HG02970 (cell line): ENCODE measurements around the gene FKRP.
"Not testable (repeated sequence)": the region's sequence is repeated elsewhere in the genome, so short reads cannot be mapped to it uniquely, and the experiment has no call there.

Source experiments
- ATAC-seq: cut with Tn5 transposase; IDR thresholded peaks from one replicate; pipeline ENCODE4 v1.9.1; 2021; ENCODE audit warnings: mild to moderate bottlenecking, moderate library complexity, moderate number of reproducible peaks; ENCODE audit not compliant: unreplicated experiment, low FRiP score

The FKRP gene

GRCh38 chr19:46782355-46783019 lies 36.6 kb downstream of the FKRP start:
- ATAC-seq: no peak

GRCh38 chr19:46783670-46784069 lies 37.8 kb downstream of the FKRP start:
- no peak for ATAC-seq

GRCh38 chr19:46784262-46785053 lies 38.6 kb downstream of the FKRP start:
- no peak for ATAC-seq

DNA sequence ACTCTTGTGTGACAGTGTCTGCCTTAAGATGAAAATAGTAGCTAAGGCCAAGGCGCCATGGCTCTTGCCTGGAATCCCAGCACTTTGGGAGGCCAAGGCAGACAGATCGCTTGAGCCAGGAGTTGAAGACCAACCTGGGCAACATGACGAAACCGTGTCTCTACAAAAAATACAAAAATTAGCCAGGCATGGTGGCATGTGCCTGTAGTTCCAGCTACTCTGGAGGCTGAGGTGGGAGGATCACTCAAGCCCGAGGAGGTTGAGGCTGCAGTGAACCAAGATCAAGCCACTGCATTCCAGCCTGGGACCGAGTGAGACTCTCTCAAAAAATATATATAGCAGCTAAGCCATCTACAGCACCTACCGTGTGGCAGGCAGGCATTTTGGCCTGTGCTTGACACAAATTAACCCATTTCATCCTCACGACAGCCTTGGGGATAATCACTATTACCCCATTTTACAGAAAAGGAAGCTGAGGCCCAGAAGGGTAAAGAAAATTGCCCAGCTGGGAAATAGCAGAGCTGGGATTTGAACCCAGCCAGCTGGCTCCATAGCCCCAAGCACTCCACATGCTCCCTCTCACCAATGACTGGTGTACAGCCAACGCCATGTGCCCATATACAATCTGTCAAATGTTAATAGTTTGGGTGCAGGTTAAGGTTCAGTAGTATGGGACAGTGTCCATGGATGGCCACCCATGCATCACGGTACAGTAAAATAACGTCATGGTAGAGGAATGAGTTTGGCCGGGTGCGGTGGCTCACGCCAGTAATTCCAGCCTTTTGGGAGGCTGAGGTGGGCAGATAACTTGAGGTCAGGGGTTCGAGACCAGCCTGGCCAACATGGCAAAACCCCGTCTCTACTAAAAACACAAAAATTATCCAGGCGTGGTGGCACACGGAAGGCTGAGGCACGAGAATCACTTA lies 39.5 kb downstream of the FKRP start:
- ATAC-seq: no peak

GRCh38 chr19:46785980-46786235 lies 40.1 kb downstream of the FKRP start:
- ATAC-seq: no peak

DNA sequence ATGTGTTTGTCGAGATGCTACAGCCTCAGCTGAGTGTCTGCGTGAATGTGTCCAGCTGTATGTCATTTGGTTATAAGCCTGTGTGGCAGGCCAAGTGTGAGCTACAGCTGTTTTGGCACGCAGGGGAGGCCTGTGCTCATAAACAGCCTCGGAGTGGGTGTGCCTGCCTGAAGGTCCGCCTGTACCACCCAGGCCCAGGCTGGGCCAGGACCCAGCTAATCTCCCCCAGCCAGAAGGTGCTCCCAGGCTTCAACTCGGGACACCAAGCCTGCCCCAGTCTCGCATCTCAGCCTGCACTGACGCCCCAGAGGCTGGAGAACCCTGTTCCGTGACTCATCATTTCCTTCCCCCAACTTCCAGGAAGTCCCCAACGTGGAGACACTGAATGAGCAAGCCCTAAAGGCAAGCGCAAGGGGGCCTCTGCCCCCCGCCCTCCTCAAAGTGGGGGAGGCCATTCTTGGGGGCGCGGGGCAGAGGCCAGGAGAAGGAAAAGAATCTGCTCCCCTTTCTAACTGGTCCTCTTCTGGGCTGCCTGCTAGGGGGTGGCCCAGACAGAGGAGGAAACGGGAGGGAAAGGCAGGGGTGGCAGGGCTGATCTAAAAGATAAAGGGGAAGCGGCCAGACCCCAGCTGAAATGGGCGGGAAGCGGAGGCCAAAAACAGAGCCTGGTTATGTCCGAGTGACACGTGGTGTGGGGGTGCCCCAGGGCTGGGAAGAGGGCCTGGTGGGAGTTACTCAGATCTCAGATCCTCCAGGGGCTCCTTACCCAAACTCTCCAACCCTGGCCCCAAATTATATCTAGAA lies 40.6 kb downstream of the FKRP start:
- ATAC-seq: no peak

DNA sequence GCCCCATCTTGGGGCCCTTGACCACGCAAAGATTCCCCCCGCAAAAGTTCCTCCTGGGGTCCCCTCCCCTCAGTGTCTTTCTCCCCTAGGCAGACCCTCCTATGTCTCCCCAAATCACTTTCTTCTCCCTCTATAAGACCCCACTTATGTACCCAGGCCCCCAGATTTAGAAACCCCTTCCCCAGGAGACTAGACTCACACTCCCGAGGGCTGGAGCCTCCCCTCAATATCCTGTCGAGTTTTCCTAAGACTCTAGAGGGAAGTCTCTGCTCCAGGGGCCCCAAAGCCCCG lies 41.1 kb downstream of the FKRP start:
- ATAC-seq: no peak

- ATAC-seq: no peak
Measured at GRCh38 chr19:46787331-46788261, 41.7 kb downstream of the FKRP start.

DNA sequence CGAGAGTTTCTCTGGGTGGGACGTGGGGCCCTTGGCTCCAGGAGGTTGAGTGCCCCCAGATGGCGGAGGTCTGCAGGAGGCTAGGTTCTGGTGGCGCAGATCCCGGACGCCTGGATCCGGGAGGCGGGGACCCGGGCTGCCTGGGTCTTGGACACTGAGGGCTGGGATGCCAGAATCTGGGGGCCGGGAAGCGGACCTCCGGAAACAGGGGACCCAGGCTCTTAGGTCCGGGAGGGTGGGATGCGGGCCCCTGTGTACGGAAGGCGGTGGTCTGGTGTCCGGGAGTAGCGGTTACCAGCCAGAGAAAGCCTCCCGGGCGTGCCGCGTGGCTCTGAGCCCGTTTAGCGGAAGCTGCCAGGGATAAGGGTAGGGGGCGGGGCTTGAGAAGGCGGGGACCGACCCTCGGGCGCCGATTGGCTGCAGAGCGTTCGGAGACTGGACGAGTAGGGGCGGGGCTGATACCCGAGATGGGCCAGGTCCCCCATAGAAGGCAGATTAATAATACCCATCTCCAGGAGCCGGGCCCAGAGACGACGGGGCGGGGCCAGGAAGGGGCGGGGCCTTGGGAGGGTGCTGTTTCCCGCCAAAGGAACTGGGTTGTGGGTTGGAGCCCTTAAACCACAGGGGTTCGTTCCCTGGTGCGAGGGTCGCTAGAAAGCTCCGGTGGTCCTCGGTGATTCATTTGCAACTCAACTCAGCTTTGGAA lies 42.6 kb downstream of the FKRP start, which contains the start of gene SLC1A5:
TSS of gene SLC1A5 (minus strand) at position 333 of the 706 bp plus-strand sequence. CDS start 629 bp downstream, outside the sequence.
- peak; percentile 60 for ATAC-seq

GRCh38 chr19:46788968-46789338 lies 43.1 kb downstream of the FKRP start:
- ATAC-seq: no peak

GRCh38 chr19:46789371-46789770 lies 43.5 kb downstream of the FKRP start:
- no peak for ATAC-seq

GRCh38 chr19:46791944-46792343 lies 46.1 kb downstream of the FKRP start:
- ATAC-seq: no peak

- ATAC-seq: no peak
Measured at GRCh38 chr19:46797881-46798280, 52.0 kb downstream of the FKRP start.

- ATAC-seq: no peak
Measured at GRCh38 chr19:46798713-46799112, 52.9 kb downstream of the FKRP start.

- ATAC-seq: no peak
Measured at GRCh38 chr19:46802152-46802551, 56.3 kb downstream of the FKRP start.

GRCh38 chr19:46803555-46803954 lies 57.7 kb downstream of the FKRP start:
- ATAC-seq: no peak

DNA sequence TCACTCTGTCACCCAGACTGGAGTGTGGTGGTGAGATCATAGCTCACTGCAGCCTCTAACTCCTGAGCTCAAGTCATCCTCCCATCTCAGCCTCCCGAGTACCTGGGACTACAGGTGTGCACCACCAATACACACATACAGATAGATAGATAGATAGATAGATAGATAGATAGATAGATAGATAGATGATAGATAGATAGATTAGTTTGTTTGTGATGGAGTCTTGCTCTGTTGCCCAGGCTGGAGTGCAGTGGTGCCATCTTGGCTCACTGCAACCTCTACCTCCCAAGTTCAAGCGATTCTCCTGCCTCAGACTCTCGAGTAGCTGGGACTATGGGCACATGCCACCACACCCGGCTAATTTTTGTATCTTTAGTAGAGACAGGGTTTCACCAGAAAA lies 58.6 kb downstream of the FKRP start:
- ATAC-seq: not testable (repeated sequence)

DNA sequence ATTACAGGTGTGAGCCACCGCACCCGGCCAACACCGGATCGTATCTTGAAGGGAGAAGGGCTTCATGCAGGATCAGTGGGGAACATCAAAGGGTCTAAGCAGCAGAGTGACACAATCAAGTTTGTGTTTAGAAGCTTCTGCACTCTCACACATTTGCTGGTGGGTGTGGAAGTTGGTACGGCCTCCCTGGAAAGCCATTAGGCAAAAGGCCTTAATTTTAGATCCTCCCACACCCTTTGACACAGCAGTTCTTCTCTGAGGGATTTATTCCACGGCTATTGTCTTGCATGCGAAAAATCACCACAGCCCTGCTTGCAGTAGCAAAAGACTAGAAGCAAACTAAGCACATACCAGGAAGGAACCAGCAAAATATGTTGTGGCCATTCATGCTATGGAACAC lies 60.8 kb downstream of the FKRP start:
- no peak for ATAC-seq
